HEK293 (cell line): ENCODE data around the gene ANP32A.

Experiments used
- CTCF ChIA-PET: fragments of 350-600 bp; formaldehyde crosslinking; extraction: SDS; loops from one replicate; lab custom pipeline; 2021; ENCODE audit warnings: antibody characterized with exemption; lab: Yijun Ruan, JAX
- POLR2A ChIA-PET: fragments of 300-600 bp; formaldehyde crosslinking; extraction: SDS; loops from one replicate; lab custom pipeline; 2020; ENCODE audit warnings: antibody characterized with exemption, inconsistent platforms; lab: Yijun Ruan, JAX
- H3K27ac ChIP-seq: fragments of 200-500 bp; sonication (Bioruptor generic); 2 replicates; pipeline ENCODE4 v1.5.1; 2014; ENCODE audit warnings: low read depth, low read length, control low read depth, inconsistent platforms; ENCODE audit errors: extremely low read depth
- H3K36me3 ChIP-seq, 2 experiments: fragments of 200-500 bp in 1 of 2; sonication (Bioruptor generic) in 1 of 2; 1 replicate in 1 of 2; 2 replicates in 1 of 2; pipeline ENCODE4 v1.5.1; 2014 to 2017; ENCODE audit warnings: inconsistent platforms in 2 of 2, low read length in 2 of 2; ENCODE audit not compliant: control insufficient read depth in 2 of 2, insufficient read depth in 1 of 2
- H3K4me1 ChIP-seq: fragments of 200-500 bp; sonication (Bioruptor generic); 2 replicates; pipeline ENCODE4 v1.5.1; 2014; ENCODE audit warnings: mild to moderate bottlenecking, low read length, inconsistent platforms; ENCODE audit not compliant: control insufficient read depth, insufficient read depth
- H3K4me3 ChIP-seq: 2 replicates; pipeline ENCODE4 v1.5.1; 2011; ENCODE audit warnings: low read depth, mild to moderate bottlenecking, control low read depth, low read length, moderate library complexity
- H3K9me3 ChIP-seq: fragments of 200-500 bp; sonication (Bioruptor generic); 2 replicates; pipeline ENCODE4 v1.5.1; 2014; ENCODE audit warnings: low read depth, low read length, inconsistent platforms; ENCODE audit not compliant: control insufficient read depth, insufficient read depth
- GFI1B ChIP-seq: fragments of 450-650 bp; formaldehyde crosslinking; IDR thresholded peaks from 2 replicates; pipeline ENCODE4 v1.5.1; 2016; ENCODE audit warnings: missing biosample characterization, missing genetic modification characterization
- KLF8 ChIP-seq: fragments of 450-650 bp; formaldehyde crosslinking; IDR thresholded peaks from 2 replicates; pipeline ENCODE4 v1.5.1; 2016; ENCODE audit warnings: missing biosample characterization, missing genetic modification characterization
- MEIS1 ChIP-seq: sonication (generic); formaldehyde crosslinking; IDR thresholded peaks from 2 replicates; pipeline ENCODE4 v1.8.1; 2022; ENCODE audit warnings: missing genetic modification reagents, mild to moderate bottlenecking, borderline replicate concordance
- ZBTB11 ChIP-seq: fragments of 450-650 bp; formaldehyde crosslinking; conservative IDR thresholded peaks from 2 replicates; pipeline ENCODE4 v1.5.1; 2016; ENCODE audit warnings: low read depth, missing biosample characterization, missing genetic modification characterization
- ZBTB17 ChIP-seq: fragments of 450-650 bp; formaldehyde crosslinking; IDR thresholded peaks from 2 replicates; pipeline ENCODE4 v1.5.1; 2016; ENCODE audit warnings: missing biosample characterization, missing genetic modification characterization
- ZEB2 ChIP-seq: fragments of 450-650 bp; formaldehyde crosslinking; IDR thresholded peaks from 2 replicates; pipeline ENCODE4 v1.5.1; 2016; ENCODE audit warnings: missing biosample characterization, missing genetic modification characterization
- ZNF140 ChIP-seq: fragments of 450-650 bp; formaldehyde crosslinking; IDR thresholded peaks from 2 replicates; pipeline ENCODE4 v1.5.1; 2016; ENCODE audit warnings: missing biosample characterization, missing genetic modification characterization
- ZNF169 ChIP-seq: fragments of 450-650 bp; formaldehyde crosslinking; IDR thresholded peaks from 2 replicates; pipeline ENCODE4 v1.5.1; 2016; ENCODE audit warnings: missing biosample characterization, missing genetic modification characterization
- ZNF274 ChIP-seq, 2 experiments: fragments of 200-500 bp in 1 of 2; fragments of 450-650 bp in 1 of 2; sonication (Bioruptor generic) in 1 of 2; formaldehyde crosslinking in 1 of 2; IDR thresholded peaks; 2 replicates each; pipeline versions ENCODE4 v1.5.1 to v1.6.1; 2014 to 2016; ENCODE audit warnings: borderline replicate concordance in 1 of 2, inconsistent platforms in 1 of 2, low read length in 1 of 2, missing biosample characterization in 1 of 2, missing genetic modification characterization in 1 of 2
- ZNF350 ChIP-seq: fragments of 450-650 bp; formaldehyde crosslinking; IDR thresholded peaks from 2 replicates; pipeline ENCODE4 v1.5.0; 2017; ENCODE audit warnings: missing biosample characterization, mild to moderate bottlenecking, missing genetic modification characterization
- ZNF362 ChIP-seq: fragments of 450-650 bp; formaldehyde crosslinking; IDR thresholded peaks from 2 replicates; pipeline ENCODE4 v1.5.1; 2016; ENCODE audit warnings: missing biosample characterization, missing genetic modification characterization
- ZNF488 ChIP-seq: fragments of 450-650 bp; formaldehyde crosslinking; IDR thresholded peaks from 2 replicates; pipeline ENCODE4 v1.5.1; 2016; ENCODE audit warnings: missing biosample characterization, missing genetic modification characterization
- ZNF518A ChIP-seq: fragments of 450-650 bp; formaldehyde crosslinking; conservative IDR thresholded peaks from 2 replicates; pipeline ENCODE4 v1.5.1; 2016; ENCODE audit warnings: low read depth, missing biosample characterization, missing genetic modification characterization
- ZNF529 ChIP-seq: fragments of 450-650 bp; formaldehyde crosslinking; IDR thresholded peaks from 2 replicates; pipeline ENCODE4 v1.5.1; 2017; ENCODE audit warnings: missing genetic modification characterization, missing biosample characterization; ENCODE audit not compliant: insufficient replicate concordance
- ZNF558 ChIP-seq: fragments of 450-650 bp; formaldehyde crosslinking; IDR thresholded peaks from 2 replicates; pipeline ENCODE4 v1.5.1; 2016; ENCODE audit warnings: missing biosample characterization, missing genetic modification characterization
- ZNF624 ChIP-seq: fragments of 450-650 bp; formaldehyde crosslinking; IDR thresholded peaks from 2 replicates; pipeline ENCODE4 v1.5.1; 2017; ENCODE audit warnings: missing biosample characterization, missing genetic modification characterization
- ZNF626 ChIP-seq: fragments of 450-650 bp; sonication (Bioruptor Pico); formaldehyde crosslinking; IDR thresholded peaks from 2 replicates; pipeline ENCODE4 v1.5.1; 2018; ENCODE audit warnings: missing biosample characterization, missing genetic modification characterization, inconsistent platforms
- ZSCAN30 ChIP-seq: fragments of 450-650 bp; IDR thresholded peaks from 2 replicates; pipeline ENCODE4 v1.5.1; 2018; ENCODE audit warnings: missing biosample characterization, mild to moderate bottlenecking, missing genetic modification characterization, moderate library complexity
- ZXDB ChIP-seq: fragments of 450-650 bp; formaldehyde crosslinking; IDR thresholded peaks from 2 replicates; pipeline ENCODE4 v1.5.1; 2016; ENCODE audit warnings: missing biosample characterization, missing genetic modification characterization

The ANP32A gene

GRCh38 chr15:68833700-68834331 lies 13.1 kb upstream of the ANP32A start:
- TF ChIP-seq ZXDB, result no peak
- TF ChIP-seq ZNF626 (tag by site-specific recombination), result no peak
- no peak for TF ChIP-seq ZNF350 (tag by site-specific recombination)
- no peak for TF ChIP-seq ZNF169 (tag by site-specific recombination)
- TF ChIP-seq KLF8 (tag by site-specific recombination), result no peak
- no peak for TF ChIP-seq ZNF140 (tag by site-specific recombination)
- TF ChIP-seq ZNF274 (IDR thresholded peaks at IDR 0.05; ENCODE audit: low read length), result no peak
- TF ChIP-seq ZNF274 (tag by site-specific recombination; IDR thresholded peaks at IDR 0.05; ENCODE audit: borderline replicate concordance), result no peak
- no peak for TF ChIP-seq ZNF529 (tag by site-specific recombination)
- no peak for TF ChIP-seq GFI1B (tag by site-specific recombination)
- TF ChIP-seq MEIS1 (CRISPR knock-in tag), result no peak
- TF ChIP-seq ZBTB11 (tag by site-specific recombination), result no peak
- TF ChIP-seq ZSCAN30 (tag by site-specific recombination), result no peak
- TF ChIP-seq ZBTB17 (tag by site-specific recombination), result no peak
- no peak for TF ChIP-seq ZEB2
- TF ChIP-seq ZNF362 (tag by site-specific recombination), result no peak
- TF ChIP-seq ZNF624 (tag by site-specific recombination), result no peak
- TF ChIP-seq ZNF558 (tag by site-specific recombination), result no peak
- no peak for TF ChIP-seq ZNF518A
- TF ChIP-seq ZNF488 (tag by site-specific recombination), result no peak
- Histone ChIP-seq H3K4me1 (no peaks in the 10 kb centered on the region), H3K36me3 (no peaks in the 10 kb centered on the region), H3K9me3 (no peaks in the 10 kb centered on the region), H3K4me3 (no peak overlapping the region), H3K27ac (no peak overlapping the region)
- ChIA-PET POLR2A (interaction anchor here (0.7 to 1.2 kb wide), 2 partner anchors 9 to 42 kb away, joined by 4 to 6 read pairs; no protein-coding TSS in a partner anchor), CTCF (interaction anchor here (0.6 to 0.8 kb wide), 2 partner anchors 103 to 129 kb away, joined by 3 to 5 read pairs; no protein-coding TSS in a partner anchor)
